ENCODE results near the gene CIAO1.

The CIAO1 gene

DNA sequence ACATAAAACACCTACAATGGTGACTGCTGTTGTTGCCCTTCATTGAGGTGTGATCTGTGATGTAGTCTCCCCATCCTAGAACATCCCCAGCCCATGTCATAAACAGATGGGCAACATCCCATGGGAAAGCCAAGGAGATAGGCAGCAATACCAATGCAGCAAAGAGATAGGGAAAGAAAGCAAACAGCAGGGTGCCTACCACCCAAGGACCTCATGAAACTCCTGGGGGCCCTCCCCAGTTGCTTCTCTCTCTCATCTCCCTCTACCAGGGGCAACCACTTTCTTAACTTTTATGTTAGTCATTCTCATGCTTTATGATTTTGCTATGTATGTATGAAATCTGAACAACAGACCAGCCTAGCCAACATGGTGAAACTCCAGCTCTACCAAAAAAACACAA is 51.0 kb downstream of the CIAO1 start:
- DNase-seq (ENCODE audit: low read depth), result no peak
- no peak for TF ChIP-seq CTCF (IDR thresholded peaks at IDR 0.05; ENCODE audit: control insufficient read depth, extremely low read depth, insufficient read depth)
- H3K4me3 ChIP-seq (ENCODE audit: low read depth, low read length), result no peak overlapping the region

GRCh38 chr2:96317584-96317997 is 51.6 kb downstream of the CIAO1 start:
- H3K4me3 ChIP-seq (ENCODE audit: low read depth, low read length), result no peak overlapping the region
- no peak for TF ChIP-seq CTCF (IDR thresholded peaks at IDR 0.05; ENCODE audit: control insufficient read depth, extremely low read depth, insufficient read depth)
- no peak for DNase-seq (ENCODE audit: low read depth)

DNA sequence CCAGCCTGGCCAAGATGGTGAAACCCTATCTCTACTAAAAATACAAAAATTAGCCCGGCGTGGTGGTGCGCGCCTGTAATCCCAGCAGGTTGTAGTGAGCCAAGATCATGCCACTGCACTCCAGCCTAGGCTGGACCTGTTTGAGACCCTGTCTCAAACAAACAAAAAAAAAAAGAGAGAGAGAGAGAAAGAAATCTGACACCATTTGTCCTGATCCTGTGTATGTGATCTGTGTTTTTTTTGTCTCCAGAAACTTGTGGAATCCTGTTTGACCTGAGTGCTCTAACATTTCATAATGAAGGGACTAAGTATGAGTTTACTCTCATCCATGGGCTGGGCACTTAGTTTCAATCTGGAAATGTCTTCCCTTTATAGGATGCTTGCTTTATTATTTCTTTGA is 52.7 kb downstream of the CIAO1 start:
- no peak for DNase-seq (ENCODE audit: low read depth)
- TF ChIP-seq CTCF (IDR thresholded peaks at IDR 0.05; ENCODE audit: control insufficient read depth, extremely low read depth, insufficient read depth), result no peak
- no peak overlapping the region for H3K4me3 ChIP-seq (ENCODE audit: low read depth, low read length)

DNA sequence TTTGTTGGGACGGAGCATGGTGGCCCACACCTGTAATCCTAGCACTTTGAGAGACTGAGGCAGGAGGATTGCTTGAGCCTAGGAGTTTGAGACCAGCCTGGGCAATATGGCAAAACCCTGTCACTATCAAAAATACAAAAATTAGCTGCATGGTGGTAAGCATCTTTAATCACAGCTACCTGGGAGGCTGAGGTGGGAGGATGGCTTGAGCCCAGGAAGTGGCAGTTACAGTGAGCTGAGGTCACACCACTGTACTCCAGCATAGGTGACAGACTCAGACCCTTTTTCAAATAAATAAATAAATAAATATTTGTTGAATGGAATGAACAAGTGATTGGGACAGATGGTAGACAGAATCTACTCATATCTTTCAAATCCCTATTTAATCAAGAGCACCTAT is 53.4 kb downstream of the CIAO1 start:
- no peak for DNase-seq (ENCODE audit: low read depth)
- no peak overlapping the region for H3K4me3 ChIP-seq (ENCODE audit: low read depth, low read length)
- TF ChIP-seq CTCF (IDR thresholded peaks at IDR 0.05; ENCODE audit: control insufficient read depth, extremely low read depth, insufficient read depth), result no peak

GRCh38 chr2:96320326-96320725 is 54.3 kb downstream of the CIAO1 start:
- no peak for TF ChIP-seq CTCF (IDR thresholded peaks at IDR 0.05; ENCODE audit: control insufficient read depth, extremely low read depth, insufficient read depth)
- H3K4me3 ChIP-seq (ENCODE audit: low read depth, low read length), result no peak overlapping the region
- DNase-seq (ENCODE audit: low read depth), result no peak

GRCh38 chr2:96320728-96321622 is 55.0 kb downstream of the CIAO1 start:
- no peak for TF ChIP-seq CTCF (IDR thresholded peaks at IDR 0.05; ENCODE audit: control insufficient read depth, extremely low read depth, insufficient read depth)
- DNase-seq (ENCODE audit: low read depth), result no peak
- peak overlapping the region; percentile 54 for H3K4me3 ChIP-seq (ENCODE audit: low read depth, low read length)
